ENCODE measurements around the gene ANTXR1. TPM values are rescaled to one million over a fixed set of nuclear protein-coding genes. Genes with fewer than 3 reads are reported as not detected.

The ANTXR1 gene
- total RNA-seq, 1 experiment from 2014 or later: 37.3 TPM

DNA sequence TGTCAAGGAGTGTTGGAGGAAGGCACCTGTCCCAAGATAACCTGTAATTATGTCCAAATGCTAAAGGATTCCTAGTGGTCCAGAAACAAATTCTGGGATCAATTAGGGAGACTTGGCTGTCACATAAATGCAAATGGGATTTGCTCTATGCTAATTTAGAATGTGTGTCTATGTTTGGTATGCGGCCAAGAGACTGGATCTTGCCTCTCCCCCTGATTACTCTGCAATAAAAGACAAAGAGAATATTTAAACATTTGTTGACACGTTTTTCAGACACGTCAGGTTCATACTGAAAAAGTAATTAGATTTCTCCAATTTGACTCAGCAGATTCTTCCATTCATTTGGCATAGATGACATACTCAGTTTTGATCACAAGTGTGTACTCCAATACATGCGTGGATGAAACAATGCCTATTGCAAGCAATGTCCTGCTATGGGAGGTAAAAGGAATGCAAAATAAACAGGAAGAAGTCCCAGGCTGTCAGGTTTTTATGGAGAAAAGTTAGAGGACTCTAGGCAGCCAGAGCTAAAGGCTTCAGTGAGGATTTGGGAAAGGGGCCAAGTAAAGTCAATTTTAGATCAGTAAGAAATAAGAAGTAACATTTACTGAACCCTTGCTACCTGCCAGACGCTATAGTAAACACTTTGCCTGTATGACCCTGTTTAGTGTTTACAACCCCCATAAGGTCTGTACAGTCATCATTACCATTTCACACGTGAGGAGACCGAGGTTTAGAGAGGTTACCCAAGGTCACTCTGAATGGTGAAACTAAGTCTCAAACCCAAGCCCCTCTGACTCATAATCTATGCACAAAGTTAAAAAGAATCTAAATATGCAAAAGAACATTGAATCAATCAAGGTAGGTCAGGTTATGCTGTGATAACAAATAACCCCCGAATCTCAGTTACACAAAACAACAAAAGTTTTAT, 7.8 kb downstream of the ANTXR1 start:
- no peaks in the 10 kb centered on the region for H3K23me2 ChIP-seq (ENCODE audit: insufficient read length, low read depth, low read length, poor library complexity, severe bottlenecking)
- H3K4me2 ChIP-seq (ENCODE audit: insufficient read depth, insufficient read length, low read length): no peak overlapping the region
- H2AFZ ChIP-seq (ENCODE audit: low read length): no peak overlapping the region
- no peak overlapping the region for H3K56ac ChIP-seq (ENCODE audit: insufficient read length, low read depth, low read length)
- H3K79me2 ChIP-seq (ENCODE audit: insufficient read depth, low read length): peaks cover 2% of the 10 kb centered on the region; the same call in 1 of the 2 replicates
- no peak overlapping the region for H2AK5ac ChIP-seq (ENCODE audit: insufficient read length, low read length)
- no peaks in the 10 kb centered on the region for H4K20me1 ChIP-seq (ENCODE audit: control insufficient read depth, insufficient read depth, insufficient read length)
- no peaks in the 10 kb centered on the region for H3K27me3 ChIP-seq (ENCODE audit: insufficient read depth, low read length)
- Mint-ChIP-seq H3K36me3 (ENCODE audit: insufficient read depth in 1 of 3, low read depth in 3 of 3) (0 out of 7 replicates have a peak, but pooled peaks cover 0 to 2% (median 0%) of the 10 kb centered on the region in 3 experiments), H3K27ac (no peak overlapping the region), H3K4me1 (peaks cover 9 to 24% of the 10 kb centered on the region in 2 experiments), H3K9me3 (no peaks in the 10 kb centered on the region), H3K27me3 (ENCODE audit: low read depth) (no peaks in the 10 kb centered on the region), H3K4me3 (no peak overlapping the region)
- no peak overlapping the region for H4K91ac ChIP-seq (ENCODE audit: insufficient read length, low read depth, low read length)
- H3K27ac ChIP-seq (ENCODE audit: insufficient read length, low read depth, low read length): no peak overlapping the region
- no peak overlapping the region for H4K8ac ChIP-seq (replicated peaks; ENCODE audit: insufficient read length, low read depth, low read length)
- no peak overlapping the region for H2BK15ac ChIP-seq (ENCODE audit: low read depth, low read length)
- no peak overlapping the region for H2BK120ac ChIP-seq (ENCODE audit: low read depth, low read length, poor library complexity, severe bottlenecking)
- H3K18ac ChIP-seq (ENCODE audit: insufficient read length, low read depth, low read length): no peak overlapping the region
- H4K5ac ChIP-seq (ENCODE audit: insufficient read length, low read depth, low read length): no peak overlapping the region
- 0 out of 2 replicates have a peak, but pooled peaks cover 2% of the 10 kb centered on the region for H3K4me1 ChIP-seq (ENCODE audit: insufficient read depth, low read length)
- no peaks in the 10 kb centered on the region for H3K9me3 ChIP-seq (ENCODE audit: control insufficient read depth, low read depth, low read length)
- no peak overlapping the region for H3K9ac ChIP-seq (ENCODE audit: extremely low read depth, insufficient read length, low read length)
- H3K23ac ChIP-seq (ENCODE audit: insufficient read length, low read depth, low read length): no peak overlapping the region
- H2BK12ac ChIP-seq (ENCODE audit: insufficient read length, low read depth, low read length): no peak overlapping the region
- DNase-seq: no peak
- H2BK5ac ChIP-seq (ENCODE audit: insufficient read length, low read length): no peak overlapping the region
- WGBS (ENCODE audit: extremely low coverage, insufficient read length, low lambda C conversion rate): no CpG with 5 or more reads among the region's 8 CpGs
- H3T11ph ChIP-seq (ENCODE audit: low read length): no peak overlapping the region
- TF ChIP-seq, protein P1, sequence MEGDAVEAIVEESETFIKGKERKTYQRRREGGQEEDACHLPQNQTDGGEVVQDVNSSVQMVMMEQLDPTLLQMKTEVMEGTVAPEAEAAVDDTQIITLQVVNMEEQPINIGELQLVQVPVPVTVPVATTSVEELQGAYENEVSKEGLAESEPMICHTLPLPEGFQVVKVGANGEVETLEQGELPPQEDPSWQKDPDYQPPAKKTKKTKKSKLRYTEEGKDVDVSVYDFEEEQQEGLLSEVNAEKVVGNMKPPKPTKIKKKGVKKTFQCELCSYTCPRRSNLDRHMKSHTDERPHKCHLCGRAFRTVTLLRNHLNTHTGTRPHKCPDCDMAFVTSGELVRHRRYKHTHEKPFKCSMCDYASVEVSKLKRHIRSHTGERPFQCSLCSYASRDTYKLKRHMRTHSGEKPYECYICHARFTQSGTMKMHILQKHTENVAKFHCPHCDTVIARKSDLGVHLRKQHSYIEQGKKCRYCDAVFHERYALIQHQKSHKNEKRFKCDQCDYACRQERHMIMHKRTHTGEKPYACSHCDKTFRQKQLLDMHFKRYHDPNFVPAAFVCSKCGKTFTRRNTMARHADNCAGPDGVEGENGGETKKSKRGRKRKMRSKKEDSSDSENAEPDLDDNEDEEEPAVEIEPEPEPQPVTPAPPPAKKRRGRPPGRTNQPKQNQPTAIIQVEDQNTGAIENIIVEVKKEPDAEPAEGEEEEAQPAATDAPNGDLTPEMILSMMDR (conservative IDR thresholded peaks at IDR 0.05): no peak
- H3K79me1 ChIP-seq (ENCODE audit: insufficient read depth, low read depth, low read length, poor library complexity, severe bottlenecking): peaks cover 3% of the 10 kb centered on the region
- no peak overlapping the region for H2BK20ac ChIP-seq (ENCODE audit: low read depth, low read length, poor library complexity, severe bottlenecking)
- H3K14ac ChIP-seq (ENCODE audit: insufficient read depth, low read length): no peak overlapping the region
- H3K4ac ChIP-seq (ENCODE audit: low read depth, low read length): no peak overlapping the region
